GOT3 (cell line): ENCODE data around the gene MOB3C.

Experiments
- DNase-seq: peaks from one replicate; lab custom pipeline; 2025; ENCODE audit warnings: mixed read lengths; lab: John Stamatoyannopoulos, UW

The MOB3C gene

DNA sequence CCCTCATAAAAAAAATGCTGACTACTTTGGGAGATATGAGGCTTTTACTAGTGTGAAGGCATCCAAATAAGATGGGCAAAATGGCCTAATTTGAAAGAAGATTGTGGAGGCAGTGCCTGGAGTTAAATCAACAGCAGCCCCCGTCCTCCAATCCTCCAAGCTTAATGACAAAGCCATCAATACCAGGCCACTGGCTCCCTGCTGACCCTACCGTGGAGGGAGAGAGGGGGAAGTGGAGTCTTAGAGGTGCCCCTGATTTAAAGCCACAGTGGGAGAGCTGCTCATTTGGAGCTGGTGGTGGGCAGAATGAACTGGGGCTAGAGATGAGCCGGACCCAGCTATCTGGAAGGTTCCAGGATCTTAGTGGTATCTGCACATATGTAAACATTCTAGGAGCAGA lies 40.8 kb downstream of the MOB3C start:
- no peak for DNase-seq

DNA sequence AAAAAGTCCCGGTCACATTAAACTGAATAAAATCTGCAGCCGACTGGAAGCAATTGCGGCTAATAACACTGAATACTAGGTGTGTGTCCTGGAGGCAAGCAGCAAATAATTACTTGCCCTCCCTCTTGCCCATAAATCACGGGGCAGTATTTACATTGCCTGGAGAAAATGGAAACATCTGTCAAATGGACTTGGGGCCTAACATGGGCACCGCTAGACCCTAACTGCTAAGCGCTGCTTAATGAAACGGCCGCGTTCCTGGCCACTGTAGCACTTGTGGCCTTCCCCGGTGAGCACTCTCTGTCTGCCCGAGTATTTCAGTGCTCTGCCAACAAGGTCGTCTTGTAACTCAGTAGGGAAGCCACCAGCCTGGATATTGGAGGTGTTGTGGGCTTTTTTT lies 41.3 kb downstream of the MOB3C start:
- no peak for DNase-seq

DNA sequence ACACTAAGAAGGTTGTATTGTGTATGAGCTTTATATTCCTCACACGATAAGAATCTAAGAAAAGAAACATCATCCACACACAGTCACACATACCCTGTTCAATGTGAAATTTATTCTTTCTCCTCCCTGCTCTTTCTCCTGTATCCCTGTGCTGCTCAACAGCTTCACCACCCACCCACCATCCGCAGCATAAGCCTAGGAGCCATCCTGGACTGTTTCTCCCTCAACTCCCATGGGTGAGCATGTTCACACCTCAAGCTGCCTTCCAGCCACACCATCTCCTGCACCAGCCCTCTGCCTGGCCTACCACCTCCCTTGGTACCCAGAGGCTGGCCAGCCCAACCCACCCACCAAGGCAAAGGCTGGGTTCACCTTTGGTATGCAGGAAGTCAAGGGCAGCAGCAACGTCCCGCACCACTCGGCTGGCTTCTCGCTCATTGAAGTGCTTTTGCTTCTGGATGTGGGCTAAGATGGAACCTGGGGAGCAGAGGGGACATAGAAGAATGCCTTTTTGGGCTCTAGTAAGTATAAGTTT lies 44.9 kb downstream of the MOB3C start:
- no peak for DNase-seq

DNA sequence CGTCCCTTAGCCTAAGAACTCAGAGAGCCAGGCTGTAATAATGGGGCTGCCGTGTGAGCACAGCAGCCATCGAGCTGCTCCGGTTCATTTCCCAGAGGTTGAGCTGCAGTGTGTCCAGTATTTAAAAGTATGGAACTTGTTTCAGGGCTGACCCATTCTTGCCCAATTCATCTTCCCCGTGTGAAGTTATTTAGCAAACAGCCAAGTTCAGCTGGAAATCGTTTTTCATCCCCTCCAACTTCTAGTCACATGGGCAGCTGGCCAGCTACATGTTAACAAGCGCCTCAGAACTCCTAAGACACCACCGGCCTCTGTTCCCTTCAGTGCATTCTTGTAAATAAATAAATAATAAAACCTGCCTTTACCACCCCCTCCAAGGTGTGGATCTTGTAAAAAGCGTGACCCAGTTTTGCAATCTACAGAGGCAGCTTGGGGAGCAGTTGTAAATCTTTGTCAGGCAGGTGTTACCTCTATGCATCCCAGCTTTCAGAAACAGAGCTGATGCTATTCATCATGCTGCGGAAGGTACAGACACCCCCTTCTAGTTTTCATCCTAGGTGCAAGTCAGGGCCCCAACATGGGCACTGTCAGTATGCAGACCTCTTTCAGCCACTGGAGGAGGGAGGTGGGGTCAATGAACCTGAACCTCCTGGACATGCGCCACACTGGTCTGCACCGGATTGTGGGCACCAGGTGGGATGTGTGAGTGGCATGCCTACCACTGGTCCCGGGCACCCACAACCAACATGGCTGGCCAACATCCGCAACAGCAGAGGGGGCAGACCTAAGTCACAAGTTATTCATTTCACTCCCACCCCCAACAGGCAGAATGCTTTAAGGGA lies 46.5 kb downstream of the MOB3C start:
- DNase-seq = no peak

DNA sequence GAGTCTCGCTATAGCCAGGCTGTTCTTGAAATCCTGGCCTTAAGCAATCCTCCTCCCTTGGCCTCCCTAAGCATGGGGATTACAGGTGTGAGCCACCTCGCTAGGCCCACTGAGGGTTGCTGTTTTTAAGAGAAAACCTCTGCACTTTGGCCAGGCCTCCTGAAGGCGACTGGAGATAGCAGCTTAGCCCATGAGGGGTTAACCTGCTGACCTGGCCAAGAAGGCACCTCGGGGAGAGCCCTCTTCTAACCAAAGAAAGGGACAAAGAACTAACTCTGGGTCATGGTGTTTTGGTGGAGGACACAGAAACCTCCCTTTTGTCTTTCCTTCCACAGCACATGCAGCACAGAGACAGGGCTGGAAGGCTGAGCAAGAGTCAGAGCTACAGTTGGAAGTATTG lies 47.5 kb downstream of the MOB3C start:
- no peak for DNase-seq

DNA sequence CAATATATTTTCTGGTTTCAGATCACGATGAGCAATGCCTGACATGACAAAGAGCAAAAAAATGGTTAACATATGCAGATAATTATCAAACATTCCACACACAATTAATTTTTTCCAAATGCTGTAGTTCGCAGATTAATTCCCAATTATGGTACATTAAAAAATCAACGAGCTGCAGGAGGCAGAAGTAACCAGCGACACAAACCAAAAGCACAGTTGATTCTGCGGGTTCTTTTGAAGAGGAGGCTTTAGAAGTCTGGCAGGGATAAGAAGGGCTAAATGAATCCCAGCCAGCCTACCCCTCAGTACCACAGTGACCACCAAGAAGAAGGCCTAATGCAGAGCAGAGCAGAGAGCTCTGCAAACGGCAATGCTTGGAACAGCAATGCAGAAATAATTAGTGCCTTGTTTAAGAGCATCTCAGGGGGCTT lies 48.1 kb downstream of the MOB3C start:
- no peak for DNase-seq

DNA sequence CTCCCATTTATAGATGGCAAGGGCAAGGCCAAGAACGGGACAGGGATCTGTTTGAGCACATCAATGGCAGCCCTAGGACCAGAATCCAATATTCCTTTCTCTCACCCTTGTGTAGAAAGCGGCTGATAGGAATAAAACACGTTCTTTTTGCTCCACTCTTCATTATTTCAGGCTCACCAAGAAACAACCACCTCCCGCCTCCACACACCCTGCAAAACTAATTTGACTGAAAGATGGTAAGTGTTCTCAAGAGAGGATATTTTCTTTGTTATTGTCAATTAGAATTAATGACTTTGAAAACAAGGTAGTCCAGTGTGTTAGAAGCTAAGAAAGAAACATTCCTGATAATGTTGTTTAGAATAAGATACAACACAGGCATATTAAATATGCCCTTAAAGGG lies 53.3 kb downstream of the MOB3C start:
- no peak for DNase-seq

DNA sequence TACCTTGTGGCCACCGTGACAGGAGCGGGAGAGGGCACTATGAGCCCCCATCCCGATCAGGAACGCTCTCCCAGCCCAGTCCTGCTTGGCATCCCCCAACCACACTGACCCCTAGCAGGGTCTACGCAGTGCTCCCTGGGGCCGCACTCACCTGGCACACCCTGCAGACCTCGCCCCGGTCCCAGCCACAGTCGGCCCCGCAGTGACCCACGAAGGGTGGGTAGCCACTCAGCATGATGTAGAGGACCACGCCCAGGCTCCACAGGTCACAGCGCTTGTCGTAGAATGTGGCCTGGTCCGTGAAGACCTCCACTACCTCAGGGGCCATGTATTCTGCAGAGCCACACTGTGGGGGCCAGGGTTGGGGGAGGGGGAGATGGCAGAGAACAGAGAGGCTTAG lies 54.1 kb downstream of the MOB3C start:
- no peak for DNase-seq

DNA sequence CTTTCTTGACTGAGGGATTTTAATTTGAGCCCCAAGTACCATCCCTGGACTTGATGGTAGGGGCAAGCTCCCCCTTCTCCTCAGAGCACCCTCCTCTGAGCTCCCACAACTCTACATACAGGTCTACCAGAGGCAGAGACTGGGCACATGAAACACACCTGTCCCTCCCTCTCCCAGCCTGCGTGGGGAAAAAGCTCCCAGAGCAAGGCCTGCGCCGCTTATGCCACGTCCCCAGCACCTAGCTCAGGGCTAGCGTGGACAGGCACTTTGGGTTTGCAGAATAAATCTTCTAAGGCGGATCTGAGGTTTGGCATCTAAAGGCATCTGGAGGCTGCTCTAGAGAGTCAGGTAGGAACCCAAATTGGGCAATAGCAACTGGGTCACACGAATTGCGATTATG lies 57.6 kb downstream of the MOB3C start:
- DNase-seq = no peak

DNA sequence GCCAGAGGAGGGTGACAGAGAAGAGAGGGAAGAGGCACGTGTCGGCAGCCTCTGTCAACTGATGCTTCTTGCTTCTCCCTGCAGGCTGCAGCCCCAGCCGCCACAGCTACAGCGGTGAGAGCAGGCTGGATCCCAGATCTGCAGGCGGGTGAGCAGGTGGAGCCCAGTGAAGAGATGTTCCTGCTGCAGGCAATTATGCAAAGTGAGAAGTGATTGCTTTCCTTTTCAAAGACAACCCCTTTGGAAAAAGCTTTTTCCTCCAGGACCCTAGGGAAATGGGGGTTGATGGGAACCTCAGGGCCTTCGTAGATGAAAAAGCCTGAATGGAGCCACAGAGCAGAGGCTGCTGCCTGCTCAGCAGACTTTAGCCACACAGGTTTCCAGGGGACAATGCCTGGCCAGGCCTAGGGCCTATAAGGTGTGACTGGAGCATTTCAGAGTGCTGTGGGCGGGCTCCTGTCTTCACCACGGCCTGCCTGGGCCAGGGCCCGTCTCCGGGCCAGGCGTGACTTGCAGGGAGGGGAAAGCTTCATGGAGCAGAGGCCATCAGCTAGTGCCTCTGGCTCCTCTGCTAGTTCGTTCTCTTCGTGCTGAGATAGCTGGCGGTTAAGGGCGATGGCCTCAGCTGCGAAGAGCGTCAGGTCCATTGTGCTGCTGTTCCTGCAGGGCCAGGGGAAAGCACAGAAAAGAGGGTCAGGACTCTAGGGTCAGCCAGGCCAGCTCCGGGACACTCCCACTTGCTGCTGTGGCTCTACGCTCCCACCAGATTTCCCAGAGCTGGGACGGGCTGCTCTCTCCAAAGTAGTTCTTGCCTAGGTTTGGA lies 58.3 kb downstream of the MOB3C start:
- no peak for DNase-seq
